Lung (tissue), 12 donors: Measurements from ENCODE around the gene ATP6V0D1. TPM values are rescaled to one million over a fixed set of nuclear protein-coding genes. Genes with fewer than 3 reads are reported as not detected.
A peak's percentile ranks its signal among the peaks of the same experiment; 100 is the strongest.

Experiments
- ATAC-seq: fragments of 200-7000 bp; cut with Tn5 transposase; one replicate; pipeline ENCODE4 v1.9.1; 2020; ENCODE audit warnings: moderate number of reproducible peaks; ENCODE audit not compliant: insufficient read depth, low FRiP score
- DNase-seq, 3 donors: peaks; one replicate each; pipeline ENCODE4 v3.0.0-alpha.2; 2013 to 2017
- H3K27ac ChIP-seq, 2 donors: one replicate each; pipeline ENCODE4 v1.5.1; 2013; ENCODE audit warnings: mild to moderate bottlenecking in 2 of 2, moderate library complexity in 2 of 2, control low read depth in 1 of 2, inconsistent platforms in 1 of 2, low read depth in 1 of 2, low read length in 1 of 2
- H3K27me3 ChIP-seq, 3 donors: one replicate each; pipeline ENCODE4 v1.5.1; 2013; ENCODE audit warnings: low read length in 2 of 3; ENCODE audit not compliant: control insufficient read depth in 3 of 3, insufficient read depth in 3 of 3
- H3K36me3 ChIP-seq, 4 donors: one replicate each; pipeline ENCODE4 v1.5.1; 2013; ENCODE audit warnings: low read length in 4 of 4, mild to moderate bottlenecking in 1 of 4, moderate library complexity in 1 of 4; ENCODE audit not compliant: control insufficient read depth in 4 of 4, insufficient read depth in 4 of 4
- H3K4me1 ChIP-seq, 5 donors: one replicate each; pipeline ENCODE4 v1.5.1; 2013; ENCODE audit warnings: low read length in 5 of 5, mild to moderate bottlenecking in 2 of 5, moderate library complexity in 1 of 5; ENCODE audit not compliant: control insufficient read depth in 5 of 5, insufficient read depth in 5 of 5
- H3K4me3 ChIP-seq: one replicate; pipeline ENCODE4 v1.5.1; 2013; ENCODE audit warnings: mild to moderate bottlenecking, control low read depth, moderate library complexity
- H3K9ac ChIP-seq, 2 donors: one replicate each; pipeline ENCODE4 v1.5.1; 2013; ENCODE audit warnings: low read length in 2 of 2, control low read depth in 1 of 2; ENCODE audit not compliant: insufficient read depth in 1 of 2
- H3K9me3 ChIP-seq, 4 donors: one replicate each; pipeline ENCODE4 v1.5.1; 2013; ENCODE audit warnings: low read length in 3 of 4, mild to moderate bottlenecking in 1 of 4, moderate library complexity in 1 of 4; ENCODE audit not compliant: control insufficient read depth in 4 of 4, insufficient read depth in 3 of 4
- WGBS, 2 donors: extraction: QIAGEN DNeasy Blood & Tissue Kit; methylation state at CpG; one replicate each; pipeline ENCODE4 v1.1.7; 2013; 5-methylcytosine and 5-hydroxymethylcytosine counted together
- polyA plus RNA-seq, 2 donors: library from polyadenylated mRNA; stranded (reverse); fragments of 200-250 nt; gene quantifications; one replicate each; pipeline ENCODE4 v1.2.1, GENCODE V29; 2013
- total RNA-seq, 2 donors: library from RNA; depleted of rRNA in 1 of 2; stranded (reverse); fragments of >200 nt in 1 of 2; gene quantifications; one replicate each; pipeline ENCODE4 v1.2.1, GENCODE V29; 2014 to 2021
- TF ChIP-seq, protein P1 (sequence below): IDR thresholded peaks from 2 replicates; pipeline ENCODE4 v1.5.1; 2012; ENCODE audit warnings: mild to moderate bottlenecking; ENCODE audit errors: control extremely low read depth, extremely low read depth
- donor health status: control.
- donor health status: control.
- donor health status: Bipolar disorder and iron deficiency.
- donor health status: healthy.
- donor health status: DM: yes; HTN: yes; CAD: no.

Gene ATP6V0D1
- total and polyA plus RNA-seq, 4 donors = 39.6 to 249 (median 136) TPM

DNA sequence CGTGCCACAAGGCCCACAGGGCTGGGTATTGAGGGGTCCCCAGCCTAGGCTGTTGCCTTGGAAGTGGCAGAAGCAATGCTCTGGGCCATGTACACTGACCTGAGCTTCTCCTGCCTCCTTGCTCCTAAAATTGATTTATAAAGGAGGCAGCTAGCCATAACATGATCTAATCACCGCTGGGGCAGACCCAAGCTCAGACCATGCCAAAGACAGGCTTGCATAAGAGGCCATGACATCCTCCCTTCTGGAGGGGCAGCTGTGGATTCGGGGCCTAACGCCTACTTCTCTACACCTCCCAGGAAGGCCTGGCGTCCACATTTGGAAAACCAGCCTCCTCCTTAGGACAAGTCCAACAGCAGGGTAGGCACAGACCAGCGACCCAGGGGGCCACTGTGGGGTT is 37.7 kb downstream of the ATP6V0D1 start:
- H3K27me3 ChIP-seq = no peaks in the 10 kb centered on the region
- DNase-seq = peak in 2 of 3 donors; percentile 57 to 78
- WGBS, 2 donors = 80 to 85% methylated on average over 6 of the region's 6 CpGs
- H3K27ac ChIP-seq = no peak overlapping the region
- no peak overlapping the region for H3K9ac ChIP-seq
- H3K4me3 ChIP-seq = no peak overlapping the region
- H3K36me3 ChIP-seq = peaks cover 0 to 67% (median 6%) of the 10 kb centered on the region in 4 donors
- TF ChIP-seq, protein P1, sequence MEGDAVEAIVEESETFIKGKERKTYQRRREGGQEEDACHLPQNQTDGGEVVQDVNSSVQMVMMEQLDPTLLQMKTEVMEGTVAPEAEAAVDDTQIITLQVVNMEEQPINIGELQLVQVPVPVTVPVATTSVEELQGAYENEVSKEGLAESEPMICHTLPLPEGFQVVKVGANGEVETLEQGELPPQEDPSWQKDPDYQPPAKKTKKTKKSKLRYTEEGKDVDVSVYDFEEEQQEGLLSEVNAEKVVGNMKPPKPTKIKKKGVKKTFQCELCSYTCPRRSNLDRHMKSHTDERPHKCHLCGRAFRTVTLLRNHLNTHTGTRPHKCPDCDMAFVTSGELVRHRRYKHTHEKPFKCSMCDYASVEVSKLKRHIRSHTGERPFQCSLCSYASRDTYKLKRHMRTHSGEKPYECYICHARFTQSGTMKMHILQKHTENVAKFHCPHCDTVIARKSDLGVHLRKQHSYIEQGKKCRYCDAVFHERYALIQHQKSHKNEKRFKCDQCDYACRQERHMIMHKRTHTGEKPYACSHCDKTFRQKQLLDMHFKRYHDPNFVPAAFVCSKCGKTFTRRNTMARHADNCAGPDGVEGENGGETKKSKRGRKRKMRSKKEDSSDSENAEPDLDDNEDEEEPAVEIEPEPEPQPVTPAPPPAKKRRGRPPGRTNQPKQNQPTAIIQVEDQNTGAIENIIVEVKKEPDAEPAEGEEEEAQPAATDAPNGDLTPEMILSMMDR = no peak
- peaks cover 19 to 69% (median 30%) of the 10 kb centered on the region in 5 donors for H3K4me1 ChIP-seq
- H3K9me3 ChIP-seq = peaks cover 0 to 2% (median 0%) of the 10 kb centered on the region in 4 donors
- ATAC-seq = no peak

DNA sequence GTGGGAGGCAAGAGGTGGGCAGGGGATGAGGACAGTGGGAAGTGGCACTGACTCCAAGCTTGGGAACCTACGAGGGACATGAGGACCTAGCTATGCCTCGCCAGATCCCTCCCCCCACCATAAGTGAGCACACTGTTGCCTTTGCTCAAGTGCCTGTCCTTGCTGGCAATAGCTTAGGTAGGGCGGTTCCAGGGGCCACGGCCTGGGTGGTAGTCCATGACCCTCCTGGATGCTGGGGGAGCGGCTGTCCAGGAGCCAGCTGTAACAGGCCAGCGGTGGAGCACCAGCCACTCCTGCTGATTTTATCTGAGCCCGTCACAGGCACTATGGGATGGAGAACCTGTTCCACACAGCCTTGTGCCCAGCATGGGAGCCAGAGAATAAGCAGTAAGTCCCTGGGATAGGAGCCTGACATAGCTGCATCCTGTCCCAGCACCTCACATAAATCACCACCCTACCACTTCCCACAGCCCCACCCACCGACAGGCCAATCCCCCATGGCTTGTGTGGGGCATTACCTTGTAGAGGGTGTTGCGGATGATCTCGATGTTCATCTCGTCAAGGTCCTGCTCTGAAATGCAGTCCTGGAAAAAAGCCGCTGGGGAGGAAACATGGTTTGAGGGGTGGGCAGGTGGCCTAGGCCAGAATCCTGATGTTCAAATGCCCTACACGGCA is 38.2 kb downstream of the ATP6V0D1 start:
- ATAC-seq (no peak), DNase-seq (no peak)
- Histone ChIP-seq H3K27me3 (no peaks in the 10 kb centered on the region), H3K4me3 (no peak overlapping the region), H3K9me3 (peaks cover 0 to 2% (median 0%) of the 10 kb centered on the region in 4 donors), H3K9ac (no peak overlapping the region), H3K4me1 (peaks cover 17 to 66% (median 30%) of the 10 kb centered on the region in 5 donors), H3K36me3 (peaks cover 0 to 71% (median 10%) of the 10 kb centered on the region in 4 donors), H3K27ac (no peak overlapping the region)
- TF ChIP-seq, protein P1 = no peak
- WGBS, 2 donors = 80 to 82% methylated on average over 13 of the region's 13 CpGs

DNA sequence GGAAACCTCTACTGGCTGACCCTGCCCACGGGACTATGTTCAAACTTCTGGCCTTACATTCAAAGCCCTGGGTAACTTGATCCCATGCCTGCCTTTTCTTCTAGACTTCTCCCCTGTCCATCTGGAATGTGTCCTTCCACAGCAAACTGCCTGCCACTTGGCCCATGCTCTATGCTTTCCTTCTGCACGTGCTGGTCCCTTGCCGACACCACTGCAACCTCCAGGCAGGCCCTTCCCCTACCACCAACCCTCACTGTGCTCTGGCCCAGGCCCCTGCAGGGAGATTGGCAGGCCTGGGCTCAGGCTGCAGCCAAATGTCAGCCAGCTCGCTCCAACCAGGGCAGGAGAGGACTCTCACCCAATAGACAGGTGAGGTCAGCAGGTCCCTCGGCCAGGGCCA is 39.0 kb downstream of the ATP6V0D1 start:
- Histone ChIP-seq H3K27ac (peak overlapping the region in 1 of 2 donors; percentile 17), H3K4me1 (peaks cover 10 to 58% (median 28%) of the 10 kb centered on the region in 5 donors), H3K36me3 (peaks cover 0 to 71% (median 14%) of the 10 kb centered on the region in 4 donors), H3K9me3 (peaks cover 0 to 2% (median 0%) of the 10 kb centered on the region in 4 donors), H3K27me3 (no peaks in the 10 kb centered on the region), H3K4me3 (no peak overlapping the region), H3K9ac (no peak overlapping the region)
- DNase-seq (peak; percentile 79 to 85 (median 80)), ATAC-seq (no peak)
- 73 to 88% methylated on average over 5 of the region's 5 CpGs for whole genome bisulfite sequencing, 2 donors
- TF ChIP-seq, protein P1 = no peak
